K562 (cell line): Measurements from ENCODE around the gene CHN1. TPM values are rescaled to one million over a fixed set of nuclear protein-coding genes. Genes with fewer than 3 reads are reported as not detected.

ENCODE experiments used
- CSDE1 ChIP-seq, 2 experiments: fragments of 450-650 bp; IDR thresholded peaks; 2 replicates each; pipeline ENCODE4 v1.6.1; 2016; ENCODE audit warnings: mild to moderate bottlenecking in 1 of 2
- DMBX1 ChIP-seq: fragments of 250-450 bp; sonication (Bioruptor Pico); IDR thresholded peaks from 2 replicates; pipeline ENCODE4 v1.8.0; 2022; ENCODE audit warnings: inconsistent platforms, mild to moderate bottlenecking, moderate library complexity, borderline replicate concordance
- PHF21A ChIP-seq: fragments of 450-650 bp; IDR thresholded peaks from 2 replicates; pipeline ENCODE4 v1.6.1; 2017; ENCODE audit warnings: low read depth, borderline replicate concordance
- POLR2H ChIP-seq: IDR thresholded peaks from 2 replicates; pipeline ENCODE4 v1.6.1; 2016; ENCODE audit warnings: missing genetic modification characterization, low read depth, mild to moderate bottlenecking, control low read depth, missing compliant biosample characterization, moderate library complexity
- RCOR1 ChIP-seq, 2 experiments: IDR thresholded peaks; 2 replicates each; pipeline ENCODE4 v1.6.1; 2012; ENCODE audit warnings: low read depth in 2 of 2, low read length in 2 of 2, borderline replicate concordance in 1 of 2, improper control_type of control experiment in 1 of 2
- ZKSCAN3 ChIP-seq: fragments of 250-450 bp; sonication (Bioruptor Pico); IDR thresholded peaks from 2 replicates; pipeline ENCODE4 v1.4.0; 2020
- ZNF12 ChIP-seq: sonication (generic); formaldehyde crosslinking; IDR thresholded peaks from 2 replicates; pipeline ENCODE4 v1.4.0; 2020; ENCODE audit warnings: mild to moderate bottlenecking, missing genetic modification reagents
- polyA plus RNA-seq, 8 experiments: library from polyadenylated mRNA; depleted of rRNA in 4 of 8; stranded (reverse) in 5 of 8; unstranded in 3 of 8; fragments of >200 nt; fragmentation: Nextera tagmentation in 2 of 8; fragmentation: Illumina TruSeq in 1 of 8; extraction: Ambion mirVana in 2 of 8; extraction: Trizol in 1 of 8; gene quantifications; 2 replicates each; pipeline versions ENCODE4 v1.2.1 to v1.2.3, GENCODE V29; 2011 to 2014; ENCODE audit warnings: inconsistent platforms in 1 of 8, missing spikeins in 1 of 8
- total RNA-seq, 7 experiments: library from RNA; depleted of rRNA in 6 of 7; stranded (reverse); fragments of >200 nt in 6 of 7; fragmentation: Illumina TruSeq in 2 of 7; extraction: Trizol in 2 of 7; gene quantifications; 2 replicates each; pipeline versions ENCODE4 v1.2.1 to v1.2.3, GENCODE V29; 2011 to 2021; ENCODE audit warnings: low replicate concordance in 1 of 7
- TF ChIP-seq, protein P1 (sequence below): fragments of 250-450 bp; sonication (Bioruptor Pico); IDR thresholded peaks from 2 replicates; pipeline ENCODE4 v1.4.0; 2020; ENCODE audit warnings: mild to moderate bottlenecking, moderate library complexity
- TF ChIP-seq, protein P2 (sequence below): fragments of 450-650 bp; formaldehyde crosslinking; IDR thresholded peaks from 2 replicates; pipeline ENCODE4 v1.4.0; 2020; ENCODE audit warnings: mild to moderate bottlenecking
- TF ChIP-seq, protein P3 (sequence below): fragments of 250-450 bp; sonication (Bioruptor Pico); IDR thresholded peaks from 2 replicates; pipeline ENCODE4 v1.5.0; 2020; ENCODE audit warnings: mild to moderate bottlenecking
- TF ChIP-seq, protein P4 (sequence below): sonication (generic); formaldehyde crosslinking; IDR thresholded peaks from 2 replicates; pipeline ENCODE4 v1.8.0; 2022; ENCODE audit warnings: missing genetic modification reagents, mild to moderate bottlenecking, borderline replicate concordance

Gene CHN1
- total and polyA plus RNA-seq, 9 of the 15 experiments (the other 6 are each of a cell fraction or from before 2014, with no cell fraction given) = 0.17 to 2.0 (median 0.87) TPM

DNA sequence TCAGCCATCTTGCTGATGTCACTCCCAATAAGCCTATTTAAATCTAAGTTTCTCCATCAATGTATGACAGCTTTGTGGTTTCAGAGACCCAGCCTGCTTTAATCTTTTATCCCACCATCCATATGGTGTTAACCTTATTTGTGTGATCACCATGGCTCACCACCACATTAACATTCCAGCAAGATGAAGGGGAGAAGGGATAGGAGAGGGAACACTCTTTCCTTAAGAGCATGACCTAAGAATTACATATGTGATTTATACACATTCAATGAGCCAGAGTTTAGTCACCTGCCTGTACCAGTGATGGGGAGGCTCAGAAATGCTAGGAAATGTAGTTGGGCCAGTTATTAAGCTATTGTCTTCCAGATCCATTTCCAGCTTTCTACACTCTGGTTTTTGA lies 44.5 kb upstream of the CHN1 start (continued):
- TF ChIP-seq, protein P1, sequence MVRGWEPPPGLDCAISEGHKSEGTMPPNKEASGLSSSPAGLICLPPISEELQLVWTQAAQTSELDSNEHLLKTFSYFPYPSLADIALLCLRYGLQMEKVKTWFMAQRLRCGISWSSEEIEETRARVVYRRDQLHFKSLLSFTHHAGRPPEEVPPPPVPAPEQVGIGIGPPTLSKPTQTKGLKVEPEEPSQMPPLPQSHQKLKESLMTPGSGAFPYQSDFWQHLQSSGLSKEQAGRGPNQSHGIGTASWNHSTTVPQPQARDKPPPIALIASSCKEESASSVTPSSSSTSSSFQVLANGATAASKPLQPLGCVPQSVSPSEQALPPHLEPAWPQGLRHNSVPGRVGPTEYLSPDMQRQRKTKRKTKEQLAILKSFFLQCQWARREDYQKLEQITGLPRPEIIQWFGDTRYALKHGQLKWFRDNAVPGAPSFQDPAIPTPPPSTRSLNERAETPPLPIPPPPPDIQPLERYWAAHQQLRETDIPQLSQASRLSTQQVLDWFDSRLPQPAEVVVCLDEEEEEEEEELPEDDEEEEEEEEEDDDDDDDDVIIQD (CRISPR knock-in tag) = no peak
- TF ChIP-seq ZNF12 (no peak), CSDE1 (IDR thresholded peaks at IDR 0.05) (no peak), ZKSCAN3 (CRISPR knock-in tag) (no peak), RCOR1 (IDR thresholded peaks at IDR 0.05; ENCODE audit: borderline replicate concordance in 1 of 2, low read depth in 2 of 2, low read length in 2 of 2) (no peak), POLR2H (tag) (no peak), PHF21A (no peak), DMBX1 (no peak)
- TF ChIP-seq, protein P2, sequence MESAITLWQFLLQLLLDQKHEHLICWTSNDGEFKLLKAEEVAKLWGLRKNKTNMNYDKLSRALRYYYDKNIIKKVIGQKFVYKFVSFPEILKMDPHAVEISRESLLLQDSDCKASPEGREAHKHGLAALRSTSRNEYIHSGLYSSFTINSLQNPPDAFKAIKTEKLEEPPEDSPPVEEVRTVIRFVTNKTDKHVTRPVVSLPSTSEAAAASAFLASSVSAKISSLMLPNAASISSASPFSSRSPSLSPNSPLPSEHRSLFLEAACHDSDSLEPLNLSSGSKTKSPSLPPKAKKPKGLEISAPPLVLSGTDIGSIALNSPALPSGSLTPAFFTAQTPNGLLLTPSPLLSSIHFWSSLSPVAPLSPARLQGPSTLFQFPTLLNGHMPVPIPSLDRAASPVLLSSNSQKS (CRISPR knock-in tag) = no peak
- TF ChIP-seq, protein P3, sequence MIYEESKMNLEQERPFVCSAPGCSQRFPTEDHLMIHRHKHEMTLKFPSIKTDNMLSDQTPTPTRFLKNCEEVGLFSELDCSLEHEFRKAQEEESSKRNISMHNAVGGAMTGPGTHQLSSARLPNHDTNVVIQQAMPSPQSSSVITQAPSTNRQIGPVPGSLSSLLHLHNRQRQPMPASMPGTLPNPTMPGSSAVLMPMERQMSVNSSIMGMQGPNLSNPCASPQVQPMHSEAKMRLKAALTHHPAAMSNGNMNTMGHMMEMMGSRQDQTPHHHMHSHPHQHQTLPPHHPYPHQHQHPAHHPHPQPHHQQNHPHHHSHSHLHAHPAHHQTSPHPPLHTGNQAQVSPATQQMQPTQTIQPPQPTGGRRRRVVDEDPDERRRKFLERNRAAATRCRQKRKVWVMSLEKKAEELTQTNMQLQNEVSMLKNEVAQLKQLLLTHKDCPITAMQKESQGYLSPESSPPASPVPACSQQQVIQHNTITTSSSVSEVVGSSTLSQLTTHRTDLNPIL (CRISPR knock-in tag) = no peak
- TF ChIP-seq, protein P4, sequence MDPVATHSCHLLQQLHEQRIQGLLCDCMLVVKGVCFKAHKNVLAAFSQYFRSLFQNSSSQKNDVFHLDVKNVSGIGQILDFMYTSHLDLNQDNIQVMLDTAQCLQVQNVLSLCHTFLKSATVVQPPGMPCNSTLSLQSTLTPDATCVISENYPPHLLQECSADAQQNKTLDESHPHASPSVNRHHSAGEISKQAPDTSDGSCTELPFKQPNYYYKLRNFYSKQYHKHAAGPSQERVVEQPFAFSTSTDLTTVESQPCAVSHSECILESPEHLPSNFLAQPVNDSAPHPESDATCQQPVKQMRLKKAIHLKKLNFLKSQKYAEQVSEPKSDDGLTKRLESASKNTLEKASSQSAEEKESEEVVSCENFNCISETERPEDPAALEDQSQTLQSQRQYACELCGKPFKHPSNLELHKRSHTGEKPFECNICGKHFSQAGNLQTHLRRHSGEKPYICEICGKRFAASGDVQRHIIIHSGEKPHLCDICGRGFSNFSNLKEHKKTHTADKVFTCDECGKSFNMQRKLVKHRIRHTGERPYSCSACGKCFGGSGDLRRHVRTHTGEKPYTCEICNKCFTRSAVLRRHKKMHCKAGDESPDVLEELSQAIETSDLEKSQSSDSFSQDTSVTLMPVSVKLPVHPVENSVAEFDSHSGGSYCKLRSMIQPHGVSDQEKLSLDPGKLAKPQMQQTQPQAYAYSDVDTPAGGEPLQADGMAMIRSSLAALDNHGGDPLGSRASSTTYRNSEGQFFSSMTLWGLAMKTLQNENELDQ = no peak
